HG03064 (cell line): Measurements from ENCODE around the gene PIK3C3.
"Not testable (repeated sequence)": the region's sequence is repeated elsewhere in the genome, so short reads cannot be mapped to it uniquely, and the experiment has no call there.

Experiments
- ATAC-seq: cut with Tn5 transposase; IDR thresholded peaks from one replicate; pipeline ENCODE4 v1.9.1; 2021; ENCODE audit warnings: low read depth; ENCODE audit not compliant: unreplicated experiment

PIK3C3 gene

GRCh38 chr18:41965634-41966255 lies 10.7 kb downstream of the PIK3C3 start:
- no peak for ATAC-seq

GRCh38 chr18:41966943-41967342 lies 11.9 kb downstream of the PIK3C3 start:
- no peak for ATAC-seq

GRCh38 chr18:41967680-41968079 lies 12.6 kb downstream of the PIK3C3 start:
- no peak for ATAC-seq

GRCh38 chr18:41969881-41970280 lies 14.8 kb downstream of the PIK3C3 start:
- no peak for ATAC-seq

- ATAC-seq, result no peak
These were observed 17.3 kb downstream of the PIK3C3 start for GRCh38 chr18:41972067-41972925.

- no peak for ATAC-seq
These were observed 18.9 kb downstream of the PIK3C3 start for GRCh38 chr18:41973983-41974382.

- ATAC-seq, result no peak
These were observed 19.8 kb downstream of the PIK3C3 start for GRCh38 chr18:41974796-41975201.

- ATAC-seq, result no peak
These were observed 20.2 kb downstream of the PIK3C3 start for GRCh38 chr18:41975284-41975683.

- ATAC-seq, result no peak
These were observed 22.2 kb downstream of the PIK3C3 start for GRCh38 chr18:41977233-41977632.

GRCh38 chr18:41982942-41983660 lies 28.1 kb downstream of the PIK3C3 start:
- ATAC-seq, result peak; percentile 95

GRCh38 chr18:41985914-41986313 lies 30.9 kb downstream of the PIK3C3 start:
- ATAC-seq, result no peak

- ATAC-seq, result no peak
These were observed 34.5 kb downstream of the PIK3C3 start for GRCh38 chr18:41989508-41989907.

GRCh38 chr18:41992066-41992465 lies 37.0 kb downstream of the PIK3C3 start:
- ATAC-seq, result peak; percentile 85

- ATAC-seq, result no peak
These were observed 37.7 kb downstream of the PIK3C3 start for GRCh38 chr18:41992703-41993102.

- no peak for ATAC-seq
These were observed 38.1 kb downstream of the PIK3C3 start for GRCh38 chr18:41993151-41993550.

GRCh38 chr18:41996020-41996419 lies 41.0 kb downstream of the PIK3C3 start:
- no peak for ATAC-seq

- ATAC-seq, result no peak
These were observed 44.7 kb downstream of the PIK3C3 start for GRCh38 chr18:41999751-42000150.

GRCh38 chr18:42001801-42002200 lies 46.8 kb downstream of the PIK3C3 start:
- no peak for ATAC-seq

GRCh38 chr18:42004653-42005052 lies 49.6 kb downstream of the PIK3C3 start:
- no peak for ATAC-seq

- no peak for ATAC-seq
These were observed 50.7 kb downstream of the PIK3C3 start for GRCh38 chr18:42005782-42006181.

- not testable (repeated sequence) for ATAC-seq
These were observed 54.4 kb downstream of the PIK3C3 start for GRCh38 chr18:42009457-42009856.
